Stimulated activated CD4-positive, alpha-beta T cell treated with anti-CD3 and anti-CD28 coated beads, Interleukin-2, amount 100 ng/mL, for 4 hours (primary cell): ENCODE results near the gene BICDL2.

ENCODE experiments used
- DNase-seq: peaks from one replicate; pipeline ENCODE4 v3.0.0-alpha.2; 2020; ENCODE audit warnings: low read depth

BICDL2 gene

GRCh38 chr16:2985462-2985861 is 51.3 kb downstream of the BICDL2 start:
- DNase-seq = no peak

GRCh38 chr16:2983706-2984136 is 53.0 kb downstream of the BICDL2 start:
- peak; percentile 52 for DNase-seq

- DNase-seq = no peak
Observed at GRCh38 chr16:2982402-2982801, 54.3 kb downstream of the BICDL2 start.

- no peak for DNase-seq
Observed at GRCh38 chr16:2981899-2982250, 54.9 kb downstream of the BICDL2 start.

- DNase-seq = no peak
Observed at GRCh38 chr16:2981177-2981898, 55.4 kb downstream of the BICDL2 start.

GRCh38 chr16:2980227-2981176 is 56.2 kb downstream of the BICDL2 start, which contains the start of gene PKMYT1:
Gene PKMYT1, minus strand, starts transcription at chr16:2980446. Its CDS starts 789 bp downstream, at chr16:2979657.
- peak; percentile 91 for DNase-seq

GRCh38 chr16:2979669-2980226 is 57.0 kb downstream of the BICDL2 start:
- no peak for DNase-seq
